Measurements from ENCODE around the gene SLC44A4. TPM values are rescaled to one million over a fixed set of nuclear protein-coding genes. Genes with fewer than 3 reads are reported as not detected.
A peak's percentile ranks its signal among the peaks of the same experiment; 100 is the strongest.
"Not testable (repeated sequence)": the region's sequence is repeated elsewhere in the genome, so short reads cannot be mapped to it uniquely, and the experiment has no call there.

Gene SLC44A4
- polyA plus RNA-seq, 1 donor (not counting 4 experiments of a cell fraction or from before 2014, with no cell fraction given) = 0.25 TPM

GRCh38 chr6:31842053-31842452 lies 36.7 kb downstream of the SLC44A4 start:
- H3K4me1 ChIP-seq (ENCODE audit: control insufficient read depth, extremely low read depth, insufficient read depth, low read length) = peaks cover 14% of the 10 kb centered on the region
- FAIRE-seq = no peak
- dilution Hi-C loops (cut with MboI; ENCODE audit: extremely low pct_ligation_motif_present, low sequenced_read_pairs) = no loop called here

GRCh38 chr6:31839779-31840126 lies 39.0 kb downstream of the SLC44A4 start:
- FAIRE-seq; H3K4me3 ChIP-seq (ENCODE audit: control insufficient read depth in 2 of 3, extremely low read depth in 1 of 3, insufficient read depth in 2 of 3, low read depth in 1 of 3, low read length in 3 of 3); DNase-seq (ENCODE audit: low read depth, low spot score); H3K9me3 ChIP-seq (ENCODE audit: control insufficient read depth, low read depth, low read length); dilution Hi-C loops (cut with MboI; ENCODE audit: extremely low pct_ligation_motif_present, low sequenced_read_pairs); H3K27me3 ChIP-seq (ENCODE audit: control insufficient read depth, extremely low read depth, insufficient read depth, low read length); H2AFZ ChIP-seq (ENCODE audit: control insufficient read depth, low read length); H3K9me1 ChIP-seq (ENCODE audit: control insufficient read depth, extremely low read depth, insufficient read depth, low read length); H3K27ac ChIP-seq (ENCODE audit: control insufficient read depth, insufficient read depth, low read length); H3K9ac ChIP-seq (ENCODE audit: control insufficient read depth, extremely low read depth, insufficient read depth, low read length); H3K4me2 ChIP-seq (ENCODE audit: control insufficient read depth, extremely low read depth, insufficient read depth, low read depth, low read length): not testable (repeated sequence)
- H3K79me2 ChIP-seq (ENCODE audit: control insufficient read depth, insufficient read depth, low read length) = peaks cover 44% of the 10 kb centered on the region
- H3K36me3 ChIP-seq (ENCODE audit: control insufficient read depth in 2 of 2, extremely low read depth in 1 of 2, insufficient read depth in 2 of 2, low read length in 2 of 2) = peaks cover 23 to 37% of the 10 kb centered on the region in 2 experiments
- H4K20me1 ChIP-seq (ENCODE audit: control insufficient read depth, extremely low read depth, insufficient read depth, low read length) = peaks cover 39% of the 10 kb centered on the region
- H3K4me1 ChIP-seq (ENCODE audit: control insufficient read depth, extremely low read depth, insufficient read depth, low read length) = peaks cover 15% of the 10 kb centered on the region

More at GRCh38 chr6:31842053-31842452, 36.7 kb downstream of the SLC44A4 start:
- Histone ChIP-seq H3K9me3 (ENCODE audit: control insufficient read depth, low read depth, low read length) (no peaks in the 10 kb centered on the region), H3K4me3 (ENCODE audit: control insufficient read depth in 2 of 3, extremely low read depth in 1 of 3, insufficient read depth in 2 of 3, low read depth in 1 of 3, low read length in 3 of 3) (no peak overlapping the region), H3K27ac (ENCODE audit: control insufficient read depth, insufficient read depth, low read length) (no peak overlapping the region), H3K4me2 (ENCODE audit: control insufficient read depth, extremely low read depth, insufficient read depth, low read depth, low read length) (no peak overlapping the region), H4K20me1 (ENCODE audit: control insufficient read depth, extremely low read depth, insufficient read depth, low read length) (peaks cover 27% of the 10 kb centered on the region), H3K9ac (ENCODE audit: control insufficient read depth, extremely low read depth, insufficient read depth, low read length) (no peak overlapping the region), H3K79me2 (ENCODE audit: control insufficient read depth, insufficient read depth, low read length) (peaks cover 21% of the 10 kb centered on the region), H3K36me3 (ENCODE audit: control insufficient read depth in 2 of 2, extremely low read depth in 1 of 2, insufficient read depth in 2 of 2, low read length in 2 of 2) (peaks cover 23 to 25% of the 10 kb centered on the region in 2 experiments), H3K9me1 (ENCODE audit: control insufficient read depth, extremely low read depth, insufficient read depth, low read length) (peaks cover 2% of the 10 kb centered on the region), H3K27me3 (ENCODE audit: control insufficient read depth, extremely low read depth, insufficient read depth, low read length) (no peaks in the 10 kb centered on the region), H2AFZ (ENCODE audit: control insufficient read depth, low read length) (no peak overlapping the region)
- no peak for DNase-seq (ENCODE audit: low read depth, low spot score)
- TF ChIP-seq EZH2 (IDR thresholded peaks at IDR 0.05; ENCODE audit: low read length) (no peak), CTCF (optimal IDR thresholded peaks at IDR 0.05 in 1 of 3, IDR thresholded peaks at IDR 0.05 in 1 of 3, conservative IDR thresholded peaks at IDR 0.05 in 1 of 3; ENCODE audit: extremely low read depth in 1 of 3, insufficient read depth in 2 of 3, low read length in 3 of 3) (no peak)

- H3K4me1 ChIP-seq (ENCODE audit: control insufficient read depth, extremely low read depth, insufficient read depth, low read length) = peaks cover 15% of the 10 kb centered on the region
- H4K20me1 ChIP-seq (ENCODE audit: control insufficient read depth, extremely low read depth, insufficient read depth, low read length) = peaks cover 39% of the 10 kb centered on the region
- no peak overlapping the region for H2AFZ ChIP-seq (ENCODE audit: control insufficient read depth, low read length)
- H3K36me3 ChIP-seq (ENCODE audit: control insufficient read depth in 2 of 2, extremely low read depth in 1 of 2, insufficient read depth in 2 of 2, low read length in 2 of 2) = peaks cover 23 to 37% of the 10 kb centered on the region in 2 experiments
- H3K9me1 ChIP-seq (ENCODE audit: control insufficient read depth, extremely low read depth, insufficient read depth, low read length) = peaks cover 2% of the 10 kb centered on the region
- DNase-seq (ENCODE audit: low read depth, low spot score) (no peak), FAIRE-seq (no peak)
- dilution Hi-C loops (cut with MboI; ENCODE audit: extremely low pct_ligation_motif_present, low sequenced_read_pairs) = no loop called here
- H3K4me2 ChIP-seq (ENCODE audit: control insufficient read depth, extremely low read depth, insufficient read depth, low read depth, low read length) = peak overlapping the region; percentile 27
- H3K4me3 ChIP-seq (ENCODE audit: control insufficient read depth in 2 of 3, extremely low read depth in 1 of 3, insufficient read depth in 2 of 3, low read depth in 1 of 3, low read length in 3 of 3) = peak overlapping the region in 1 of 3 experiments; percentile 34
- no peaks in the 10 kb centered on the region for H3K9me3 ChIP-seq (ENCODE audit: control insufficient read depth, low read depth, low read length)
- peaks cover 45% of the 10 kb centered on the region for H3K79me2 ChIP-seq (ENCODE audit: control insufficient read depth, insufficient read depth, low read length)
- no peak overlapping the region for H3K27ac ChIP-seq (ENCODE audit: control insufficient read depth, insufficient read depth, low read length)
- no peak overlapping the region for H3K9ac ChIP-seq (ENCODE audit: control insufficient read depth, extremely low read depth, insufficient read depth, low read length)
- no peak for TF ChIP-seq CTCF (optimal IDR thresholded peaks at IDR 0.05 in 1 of 3, IDR thresholded peaks at IDR 0.05 in 1 of 3, conservative IDR thresholded peaks at IDR 0.05 in 1 of 3; ENCODE audit: extremely low read depth in 1 of 3, insufficient read depth in 2 of 3, low read length in 3 of 3)
- TF ChIP-seq EZH2 (IDR thresholded peaks at IDR 0.05; ENCODE audit: low read length) = no peak
- no peaks in the 10 kb centered on the region for H3K27me3 ChIP-seq (ENCODE audit: control insufficient read depth, extremely low read depth, insufficient read depth, low read length)
Measured at GRCh38 chr6:31838968-31839367, 39.8 kb downstream of the SLC44A4 start.

- H2AFZ ChIP-seq (ENCODE audit: control insufficient read depth, low read length); H3K27me3 ChIP-seq (ENCODE audit: control insufficient read depth, extremely low read depth, insufficient read depth, low read length); H3K27ac ChIP-seq (ENCODE audit: control insufficient read depth, insufficient read depth, low read length); FAIRE-seq; H3K9me1 ChIP-seq (ENCODE audit: control insufficient read depth, extremely low read depth, insufficient read depth, low read length); DNase-seq (ENCODE audit: low read depth, low spot score); dilution Hi-C loops (cut with MboI; ENCODE audit: extremely low pct_ligation_motif_present, low sequenced_read_pairs); H3K9me3 ChIP-seq (ENCODE audit: control insufficient read depth, low read depth, low read length): not testable (repeated sequence)
- peak overlapping the region in 2 of 3 experiments; percentile 78 to 92 for H3K4me3 ChIP-seq (ENCODE audit: control insufficient read depth in 2 of 3, extremely low read depth in 1 of 3, insufficient read depth in 2 of 3, low read depth in 1 of 3, low read length in 3 of 3)
- H3K79me2 ChIP-seq (ENCODE audit: control insufficient read depth, insufficient read depth, low read length) = peaks cover 45% of the 10 kb centered on the region
- peak overlapping the region; percentile 97 for H3K9ac ChIP-seq (ENCODE audit: control insufficient read depth, extremely low read depth, insufficient read depth, low read length)
- H4K20me1 ChIP-seq (ENCODE audit: control insufficient read depth, extremely low read depth, insufficient read depth, low read length) = peaks cover 39% of the 10 kb centered on the region
- peaks cover 23 to 37% of the 10 kb centered on the region in 2 experiments for H3K36me3 ChIP-seq (ENCODE audit: control insufficient read depth in 2 of 2, extremely low read depth in 1 of 2, insufficient read depth in 2 of 2, low read length in 2 of 2)
- H3K4me1 ChIP-seq (ENCODE audit: control insufficient read depth, extremely low read depth, insufficient read depth, low read length) = peaks cover 15% of the 10 kb centered on the region
- peak overlapping the region; percentile 95 for H3K4me2 ChIP-seq (ENCODE audit: control insufficient read depth, extremely low read depth, insufficient read depth, low read depth, low read length)
Measured at GRCh38 chr6:31838114-31838553, 40.7 kb downstream of the SLC44A4 start.
